Adrenal gland (tissue), 12 donors: Measurements from ENCODE around the gene KRTAP5-9. TPM values are rescaled to one million over a fixed set of nuclear protein-coding genes. Genes with fewer than 3 reads are reported as not detected.

Experiments
- DNase-seq, 7 donors: peaks; one replicate each; pipeline ENCODE4 v3.0.0-alpha.2; 2019 to 2020
- H3K27ac ChIP-seq, 5 donors: fragments of 200-600 bp; sonication (generic) in 4 of 5; 1 replicate in 3 of 5; 2 replicates in 2 of 5; pipeline versions ENCODE4 v1.5.1 to v1.8.0; 2016 to 2020; ENCODE audit warnings: mild to moderate bottlenecking in 1 of 5
- H3K27me3 ChIP-seq: fragments of 200-600 bp; 2 replicates; pipeline ENCODE4 v1.8.0; 2021
- H3K36me3 ChIP-seq, 2 donors: fragments of 200-600 bp; replicated peaks in 1 of 2; 1 replicate in 1 of 2; 2 replicates in 1 of 2; pipeline versions ENCODE4 v1.5.1 to v1.8.0; 2018 to 2022
- H3K4me1 ChIP-seq, 2 donors: fragments of 200-600 bp; replicated peaks in 1 of 2; 1 replicate in 1 of 2; 2 replicates in 1 of 2; pipeline versions ENCODE4 v1.5.1 to v1.8.0; 2018 to 2021
- H3K4me3 ChIP-seq, 4 donors: fragments of 200-600 bp; sonication (generic) in 3 of 4; one replicate each; pipeline ENCODE4 v1.5.1; 2016 to 2018
- H3K9me3 ChIP-seq, 3 donors: fragments of 200-600 bp; sonication (generic) in 1 of 3; replicated peaks in 1 of 3; 1 replicate in 2 of 3; 2 replicates in 1 of 3; pipeline versions ENCODE4 v1.5.1 to v1.8.0; 2016 to 2021
- CTCF ChIP-seq, 6 experiments: fragments of 450-650 bp in 4 of 6; fragments of 200-600 bp in 2 of 6; sonication (generic) in 1 of 6; IDR thresholded peaks; 1 replicate in 5 of 6; 2 replicates in 1 of 6; pipeline versions ENCODE4 v1.5.1 to v1.8.0; 2016 to 2021; ENCODE audit warnings: antibody characterized with exemption in 6 of 6, mild to moderate bottlenecking in 2 of 6, moderate library complexity in 1 of 6
- POLR2A ChIP-seq, 2 donors: fragments of 450-650 bp; IDR thresholded peaks; one replicate each; pipeline ENCODE4 v1.6.1; 2017; ENCODE audit warnings: antibody characterized with exemption in 2 of 2, mild to moderate bottlenecking in 2 of 2, moderate library complexity in 1 of 2
- WGBS, 4 donors: extraction: QIAGEN DNeasy Blood & Tissue Kit in 2 of 4; methylation state at CpG; one replicate each; pipeline versions ENCODE4 v1.1.5 to v1.1.7; 2013 to 2017; 5-methylcytosine and 5-hydroxymethylcytosine counted together
- intact Hi-C, 2 donors: fragments of 100-400 bp; cut with DNase I; formaldehyde crosslinking; loops; one replicate each; pipeline versions ENCODE4 v1.14.1 to v1.15.0; 2022 to 2023
- polyA plus RNA-seq, 3 donors: library from polyadenylated mRNA; stranded (reverse); fragments of 200-250 nt in 2 of 3; fragments of 350-450 nt in 1 of 3; fragmentation: Illumina TruSeq in 1 of 3; extraction: RNeasy Lipid Tissue Mini Kit (QIAGEN cat#74804) in 1 of 3; gene quantifications; one replicate each; pipeline ENCODE4 v1.2.3, GENCODE V29; 2013 to 2014
- total RNA-seq, 9 donors: library from RNA; depleted of rRNA in 4 of 9; stranded (reverse); fragments of >200 nt in 4 of 9; fragments of 120-200 nt in 1 of 9; fragmentation: NEBNext Ultra II Directional in 1 of 9; extraction: Animal tissue kit (Norgen Biotek cat#: 25700) in 1 of 9; gene quantifications; one replicate each; pipeline versions ENCODE4 v1.1.0 to v1.2.4, GENCODE V29; 2013 to 2023
- donor health status: healthy with polysubstance abuse.
- donor health status: Bipolar disorder and iron deficiency.
- donor health status: DM: yes; HTN: yes; CAD: no.
- donor health status: DM: no; HTN: no; CAD: no.
- donor health status: DM: no; HTN: no; CAD: no.
- donor health status: DM: yes; HTN: yes; CAD: no.

The KRTAP5-9 gene
- total and polyA plus RNA-seq, 12 donors, result 0.18 to 1.6 (median 0.45) TPM; not detected in 8

GRCh38 chr11:71505001-71505400 is 43.2 kb upstream of the KRTAP5-9 start:
- intact Hi-C loops, result no loop called here
- Histone ChIP-seq H3K9me3 (peaks cover 0 to 9% (median 0%) of the 10 kb centered on the region in 3 donors), H3K27me3 (no peaks in the 10 kb centered on the region), H3K4me3 (no peak overlapping the region), H3K4me1 (no peaks in the 10 kb centered on the region), H3K27ac (no peak overlapping the region), H3K36me3 (peaks cover 0 to 8% of the 10 kb centered on the region in 2 donors)
- 55 to 72% (median 72%) methylated on average over 2 of the region's 2 CpGs for WGBS, 4 donors
- DNase-seq, result no peak
- no peak for TF ChIP-seq POLR2A (IDR thresholded peaks at IDR 0.05)
- TF ChIP-seq CTCF (IDR thresholded peaks at IDR 0.05), result no peak

DNA sequence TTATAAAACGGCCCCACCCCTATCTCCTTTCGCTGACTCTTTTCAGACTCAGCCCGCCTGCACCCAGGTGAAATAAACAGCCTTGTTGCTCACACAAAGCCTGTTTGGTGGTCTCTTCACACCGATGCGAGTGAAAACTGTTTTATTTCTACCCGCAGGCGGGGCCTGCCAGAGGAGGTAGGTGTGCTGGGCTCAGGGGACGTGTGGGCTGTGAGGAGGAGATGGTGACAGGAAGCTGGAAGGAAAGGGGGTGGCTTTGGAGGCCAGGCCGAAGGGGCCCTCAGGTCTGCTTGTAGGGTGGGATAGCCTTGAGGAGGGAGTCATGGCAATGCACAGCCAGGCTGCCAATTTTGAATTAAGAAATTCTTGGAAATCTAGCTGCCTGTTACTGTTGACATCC is 42.4 kb upstream of the KRTAP5-9 start:
- intact Hi-C loops, result no loop called here
- H3K27me3 ChIP-seq, result no peaks in the 10 kb centered on the region
- H3K9me3 ChIP-seq, result peaks cover 0 to 9% (median 0%) of the 10 kb centered on the region in 3 donors
- WGBS, 4 donors, result 87 to 92% (median 90%) methylated on average over 9 of the region's 9 CpGs
- H3K27ac ChIP-seq, result no peak overlapping the region
- no peak for DNase-seq
- H3K4me3 ChIP-seq, result no peak overlapping the region
- H3K36me3 ChIP-seq, result peaks cover 0 to 4% of the 10 kb centered on the region in 2 donors
- TF ChIP-seq CTCF (IDR thresholded peaks at IDR 0.05), result no peak
- no peak for TF ChIP-seq POLR2A (IDR thresholded peaks at IDR 0.05)
- H3K4me1 ChIP-seq, result no peaks in the 10 kb centered on the region

GRCh38 chr11:71507102-71507501 is 41.1 kb upstream of the KRTAP5-9 start:
- no peaks in the 10 kb centered on the region for H3K36me3 ChIP-seq
- intact Hi-C loops, result no loop called here
- H3K9me3 ChIP-seq, result peaks cover 0 to 9% (median 0%) of the 10 kb centered on the region in 3 donors
- peak in 1 of 7 donors; percentile 25 for DNase-seq
- no peak overlapping the region for H3K4me3 ChIP-seq
- no peak overlapping the region for H3K27ac ChIP-seq
- no peaks in the 10 kb centered on the region for H3K4me1 ChIP-seq
- TF ChIP-seq POLR2A (IDR thresholded peaks at IDR 0.05), result no peak
- TF ChIP-seq CTCF (IDR thresholded peaks at IDR 0.05), result no peak
- 90 to 94% (median 92%) methylated on average over 5 of the region's 5 CpGs for WGBS, 4 donors
- no peaks in the 10 kb centered on the region for H3K27me3 ChIP-seq

DNA sequence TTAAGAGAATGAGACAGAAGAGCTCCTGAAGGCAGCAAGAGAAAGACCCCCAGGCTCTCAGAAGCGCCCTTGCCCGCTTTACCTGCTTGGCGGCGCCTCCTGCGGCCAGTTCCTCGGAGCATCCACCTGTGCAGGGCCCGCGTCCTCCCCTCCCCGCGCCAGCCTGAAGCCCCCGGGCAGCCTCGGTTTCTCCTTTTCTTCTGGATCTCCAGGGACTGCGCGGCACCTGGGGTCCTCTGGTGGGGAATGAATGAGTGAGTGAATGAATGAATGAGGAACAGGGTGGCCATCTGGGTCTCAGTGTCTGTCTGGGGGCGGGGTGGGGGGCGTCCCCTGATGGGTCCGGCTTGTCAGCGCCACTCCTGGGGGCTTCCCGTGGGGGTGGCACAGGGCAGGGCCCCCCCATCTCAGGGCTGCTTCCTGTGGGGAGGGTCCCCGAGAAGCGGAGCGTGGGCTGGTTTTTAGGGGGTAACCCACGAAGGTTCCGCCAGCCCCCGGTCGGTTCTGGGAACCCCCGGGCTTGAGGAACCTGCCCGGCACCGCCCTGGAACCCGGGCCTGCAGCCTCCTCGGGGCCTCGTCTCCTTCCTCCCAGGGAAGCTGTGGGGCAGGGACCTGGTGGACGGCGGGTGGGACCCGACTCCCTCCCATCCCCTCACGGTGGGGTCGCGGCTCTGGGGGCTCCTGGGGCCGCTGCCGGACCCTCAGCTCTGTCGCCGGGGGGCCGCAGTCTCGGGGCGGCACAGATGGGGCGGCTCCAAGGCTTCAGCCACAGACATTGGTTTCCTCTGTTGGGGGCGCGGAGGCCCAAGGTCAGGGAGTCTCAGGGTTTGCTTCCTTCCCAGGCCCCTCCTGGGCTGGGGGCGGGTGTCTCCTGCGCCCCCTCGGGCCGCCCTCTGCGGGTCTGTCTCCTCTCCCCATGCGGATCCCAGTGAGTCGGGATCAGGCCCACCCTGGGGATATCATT is 29.4 kb upstream of the KRTAP5-9 start:
- H3K9me3 ChIP-seq, result no peaks in the 10 kb centered on the region
- 85 to 98% (median 94%) methylated on average over 14 to 55 of the region's 55 CpGs for WGBS, 4 donors
- no peak overlapping the region for H3K4me3 ChIP-seq
- DNase-seq, result peak in 1 of 7 donors; percentile 15
- intact Hi-C loops, result no loop called here
- H3K27ac ChIP-seq, result no peak overlapping the region
- H3K27me3 ChIP-seq, result no peaks in the 10 kb centered on the region
- no peaks in the 10 kb centered on the region for H3K4me1 ChIP-seq
- TF ChIP-seq CTCF (IDR thresholded peaks at IDR 0.05) (no peak), POLR2A (IDR thresholded peaks at IDR 0.05) (no peak)
- H3K36me3 ChIP-seq, result no peaks in the 10 kb centered on the region
